Activated naive CD8-positive, alpha-beta T cell treated with anti-CD3 and anti-CD28 coated beads, Interleukin-2, amount 10 ng/mL, durations not matched to agents 7 days and 5 days (primary cell): Measurements from ENCODE around the gene CYP2S1. TPM values are rescaled to one million over a fixed set of nuclear protein-coding genes. Genes with fewer than 3 reads are reported as not detected.

Experiments
- ATAC-seq: fragments of 150-1000 bp; cut with Tn5 transposase; one replicate; pipeline ENCODE4 v1.10.0; 2021; ENCODE audit warnings: low read depth, moderate library complexity
- POLR2A ChIA-PET: fragments of 350-600 bp; sonication (Branson Sonifier 250); formaldehyde crosslinking; loops from one replicate; lab custom pipeline; 2021; ENCODE audit warnings: antibody characterized with exemption; lab: Charles Lee
- DNase-seq: peaks from one replicate; pipeline ENCODE4 v3.0.0; 2021
- H3K27ac Mint-ChIP-seq: one replicate; pipeline ENCODE4 v1.8.0; 2022; ENCODE audit warnings: mild to moderate bottlenecking, mixed read lengths
- H3K27me3 Mint-ChIP-seq: one replicate; pipeline ENCODE4 v1.8.0; 2022; ENCODE audit warnings: mild to moderate bottlenecking, moderate library complexity, mixed read lengths
- H3K36me3 Mint-ChIP-seq: one replicate; pipeline ENCODE4 v1.8.0; 2021; ENCODE audit warnings: mild to moderate bottlenecking, mixed read lengths
- H3K4me1 Mint-ChIP-seq: one replicate; pipeline ENCODE4 v1.8.0; 2021; ENCODE audit warnings: mixed read lengths
- H3K4me3 Mint-ChIP-seq: one replicate; pipeline ENCODE4 v1.8.0; 2022; ENCODE audit warnings: mild to moderate bottlenecking, moderate library complexity, mixed read lengths
- H3K9me3 Mint-ChIP-seq: one replicate; pipeline ENCODE4 v1.8.0; 2021; ENCODE audit warnings: mixed read lengths
- total RNA-seq, 2 experiments: library from RNA; stranded (reverse); gene quantifications; one replicate each; pipeline ENCODE4 v1.2.3, GENCODE V29; 2021

The CYP2S1 gene
- total RNA-seq, 2 experiments from 2014 or later, result 1.1 to 1.2 TPM

- no peaks in the 10 kb centered on the region for H3K9me3 Mint-ChIP-seq
- no peaks in the 10 kb centered on the region for H3K4me1 Mint-ChIP-seq
- POLR2A ChIA-PET, result no interaction called here
- H3K4me3 Mint-ChIP-seq, result no peak overlapping the region
- H3K36me3 Mint-ChIP-seq, result no peaks in the 10 kb centered on the region
- no peak for DNase-seq
- H3K27ac Mint-ChIP-seq, result no peak overlapping the region
- no peak for ATAC-seq
- H3K27me3 Mint-ChIP-seq, result no peaks in the 10 kb centered on the region
Measured at GRCh38 chr19:41239961-41240574, 47.0 kb downstream of the CYP2S1 start.

- H3K36me3 Mint-ChIP-seq, result no peaks in the 10 kb centered on the region
- no peaks in the 10 kb centered on the region for H3K27me3 Mint-ChIP-seq
- POLR2A ChIA-PET, result interaction anchor here (0.7 kb wide), 1 partner anchor 844 kb away, joined by 4 read pairs; no protein-coding TSS in a partner anchor
- no peaks in the 10 kb centered on the region for H3K9me3 Mint-ChIP-seq
- no peak for DNase-seq
- no peak overlapping the region for H3K27ac Mint-ChIP-seq
- H3K4me1 Mint-ChIP-seq, result no peaks in the 10 kb centered on the region
- no peak for ATAC-seq
- no peak overlapping the region for H3K4me3 Mint-ChIP-seq
Measured at GRCh38 chr19:41241859-41242258, 48.8 kb downstream of the CYP2S1 start.

- Mint-ChIP-seq H3K27ac (no peak overlapping the region), H3K27me3 (no peaks in the 10 kb centered on the region), H3K4me1 (no peaks in the 10 kb centered on the region), H3K4me3 (no peak overlapping the region), H3K9me3 (no peaks in the 10 kb centered on the region), H3K36me3 (no peaks in the 10 kb centered on the region)
- DNase-seq (no peak), ATAC-seq (no peak)
- POLR2A ChIA-PET, result no interaction called here
Measured at GRCh38 chr19:41244117-41244516, 51.1 kb downstream of the CYP2S1 start.

- Mint-ChIP-seq H3K36me3 (no peaks in the 10 kb centered on the region), H3K27ac (no peak overlapping the region), H3K4me3 (no peak overlapping the region), H3K27me3 (no peaks in the 10 kb centered on the region), H3K9me3 (no peaks in the 10 kb centered on the region), H3K4me1 (no peaks in the 10 kb centered on the region)
- DNase-seq, result no peak
- ATAC-seq, result no peak
- POLR2A ChIA-PET, result no interaction called here
Measured at GRCh38 chr19:41245843-41246242, 52.8 kb downstream of the CYP2S1 start.

- no peak for ATAC-seq
- no peaks in the 10 kb centered on the region for H3K9me3 Mint-ChIP-seq
- POLR2A ChIA-PET, result no interaction called here
Measured at GRCh38 chr19:41248895-41249294, 55.9 kb downstream of the CYP2S1 start.

GRCh38 chr19:41249707-41250423, 56.8 kb downstream of the CYP2S1 start:
- no peaks in the 10 kb centered on the region for H3K4me1 Mint-ChIP-seq

More at GRCh38 chr19:41248895-41249294, 55.9 kb downstream of the CYP2S1 start:
- Mint-ChIP-seq H3K36me3 (no peaks in the 10 kb centered on the region), H3K27ac (no peak overlapping the region), H3K27me3 (peaks cover 5% of the 10 kb centered on the region), H3K4me3 (no peak overlapping the region), H3K4me1 (no peaks in the 10 kb centered on the region)
- DNase-seq, result no peak

GRCh38 chr19:41253660-41254059, 60.6 kb downstream of the CYP2S1 start:
- no peak overlapping the region for H3K4me3 Mint-ChIP-seq
- DNase-seq (no peak), ATAC-seq (no peak)
- peaks cover 7% of the 10 kb centered on the region for H3K27me3 Mint-ChIP-seq
- no peaks in the 10 kb centered on the region for H3K4me1 Mint-ChIP-seq
- H3K27ac Mint-ChIP-seq, result no peak overlapping the region
- H3K9me3 Mint-ChIP-seq, result no peaks in the 10 kb centered on the region
- no peaks in the 10 kb centered on the region for H3K36me3 Mint-ChIP-seq
- POLR2A ChIA-PET, result no interaction called here

More at GRCh38 chr19:41249707-41250423, 56.8 kb downstream of the CYP2S1 start:
- Mint-ChIP-seq H3K27ac (no peak overlapping the region), H3K9me3 (no peaks in the 10 kb centered on the region), H3K36me3 (no peaks in the 10 kb centered on the region), H3K27me3 (peaks cover 5% of the 10 kb centered on the region), H3K4me3 (no peak overlapping the region)
- DNase-seq, result no peak
- ATAC-seq, result no peak
- POLR2A ChIA-PET, result no interaction called here

- POLR2A ChIA-PET, result no interaction called here
- H3K27ac Mint-ChIP-seq, result no peak overlapping the region
Measured at GRCh38 chr19:41255171-41255570, 62.2 kb downstream of the CYP2S1 start.

More at GRCh38 chr19:41255171-41255570, 62.2 kb downstream of the CYP2S1 start:
- Mint-ChIP-seq H3K4me1 (no peaks in the 10 kb centered on the region), H3K4me3 (no peak overlapping the region), H3K9me3 (no peaks in the 10 kb centered on the region), H3K36me3 (no peaks in the 10 kb centered on the region), H3K27me3 (peaks cover 7% of the 10 kb centered on the region)
- DNase-seq (no peak), ATAC-seq (no peak)

Other genes starting within 250 kb of the CYP2S1 start
- gene CYP2B6, start 201.9 kb upstream of the CYP2S1 start, total RNA-seq, result not detected
- gene CYP2A13, start 104.8 kb upstream of the CYP2S1 start, total RNA-seq, result not detected
- not detected for gene CYP2F1, start 78.8 kb upstream of the CYP2S1 start, total RNA-seq
- gene AXL, start 26.0 kb downstream of the CYP2S1 start, total RNA-seq, result under 1 TPM; 0.11 to 0.17 TPM
- 100 to 1,000 TPM; 301 to 333 TPM for gene HNRNPUL1, start 71.2 kb downstream of the CYP2S1 start, total RNA-seq
- 10 to 100 TPM; 37.8 to 40.8 TPM for gene CCDC97, start 117.0 kb downstream of the CYP2S1 start, total RNA-seq
- gene TGFB1, start 160.7 kb downstream of the CYP2S1 start, total RNA-seq, result 100 to 1,000 TPM; 172 to 179 TPM
- gene B9D2, start 170.9 kb downstream of the CYP2S1 start, total RNA-seq, result 10 to 100 TPM; 11.5 to 13.0 TPM
- 10 to 100 TPM; 11.4 to 13.0 TPM for gene TMEM91, start 183.3 kb downstream of the CYP2S1 start, total RNA-seq
- gene EXOSC5, start 204.1 kb downstream of the CYP2S1 start, total RNA-seq, result 10 to 100 TPM; 20.9 to 25.9 TPM
- 10 to 100 TPM; 23.8 to 26.9 TPM for gene BCKDHA, start 204.6 kb downstream of the CYP2S1 start, total RNA-seq
- 1 to 10 TPM; 2.0 to 2.2 TPM for gene B3GNT8, start 234.2 kb downstream of the CYP2S1 start, total RNA-seq
- 10 to 100 TPM; 41.3 to 42.6 TPM for gene DMAC2, start 246.7 kb downstream of the CYP2S1 start, total RNA-seq
- gene ERICH4, start 249.9 kb downstream of the CYP2S1 start, total RNA-seq, result not detected